Islet of Langerhans (tissue), 1 donor: ENCODE results near the gene N4BP2L2.

Source experiments
- FAIRE-seq: peaks from one replicate; lab custom pipeline; 2011; peaks lifted over from hg19 to GRCh38; lab: Jason Lieb, UNC

Gene N4BP2L2

DNA sequence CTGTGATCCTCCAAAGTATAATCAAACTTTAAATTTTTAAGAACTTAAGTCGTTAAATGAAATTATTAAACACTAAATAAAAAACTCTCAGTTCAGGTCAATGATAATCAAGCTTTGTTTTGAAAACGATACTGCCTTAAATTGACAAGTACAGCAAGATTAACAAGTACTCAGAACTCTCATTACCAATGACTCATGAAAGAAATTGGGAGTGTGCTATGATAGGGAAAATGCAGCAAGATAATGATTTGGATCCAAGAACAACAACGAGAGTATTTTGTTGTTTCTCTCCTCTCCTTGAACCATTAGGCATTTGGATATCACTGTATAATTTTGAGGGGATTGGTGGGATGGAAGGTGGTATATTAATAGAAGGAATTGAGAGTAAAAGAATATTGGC, 10.2 kb downstream of the N4BP2L2 start:
- FAIRE-seq, result peak; percentile 65

- FAIRE-seq, result no peak
Measured at GRCh38 chr13:32527151-32527550, 11.4 kb downstream of the N4BP2L2 start.

- no peak for FAIRE-seq
Measured at GRCh38 chr13:32525766-32526165, 12.8 kb downstream of the N4BP2L2 start.

DNA sequence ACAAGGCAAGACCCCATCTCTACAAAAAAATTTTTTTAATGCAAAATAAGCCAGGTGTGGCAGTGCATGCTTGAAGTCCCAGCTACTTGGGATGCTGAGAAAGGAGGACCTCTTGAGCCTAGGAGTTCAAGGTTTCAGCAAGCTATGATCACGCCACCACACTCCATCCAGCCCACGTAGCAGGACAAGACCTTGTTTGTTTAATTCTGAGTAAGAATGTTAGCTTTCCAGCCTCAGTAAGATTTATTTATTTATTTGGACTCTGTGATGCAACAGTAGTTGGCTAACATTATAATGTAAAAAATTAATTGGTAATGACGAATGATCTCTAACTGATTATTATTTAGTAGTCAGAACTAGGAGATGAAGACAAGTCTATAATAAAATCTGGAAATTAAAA, 23.3 kb downstream of the N4BP2L2 start:
- FAIRE-seq, result peak; percentile 81

- FAIRE-seq, result no peak
Measured at GRCh38 chr13:32511482-32511881, 27.1 kb downstream of the N4BP2L2 start.

DNA sequence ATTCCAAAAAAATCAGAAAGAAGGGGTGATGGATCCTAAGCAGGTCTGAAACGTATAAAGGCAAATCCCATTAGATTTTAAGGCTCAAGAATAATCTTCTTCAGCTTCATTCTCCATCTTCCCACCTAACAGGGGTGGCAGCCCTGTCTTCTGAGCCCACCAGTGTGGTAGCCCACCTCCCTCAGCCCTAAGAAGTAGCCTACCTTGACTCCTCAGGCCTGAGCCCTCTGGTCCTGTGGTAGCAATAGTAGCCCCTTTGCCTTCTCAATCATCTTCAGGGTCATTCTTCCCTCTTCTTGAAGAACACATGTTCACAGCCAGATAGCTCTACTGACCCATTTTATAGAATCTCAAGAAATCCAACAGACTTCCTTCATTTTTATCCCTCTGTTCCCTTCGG, 33.7 kb downstream of the N4BP2L2 start:
- FAIRE-seq, result no peak

DNA sequence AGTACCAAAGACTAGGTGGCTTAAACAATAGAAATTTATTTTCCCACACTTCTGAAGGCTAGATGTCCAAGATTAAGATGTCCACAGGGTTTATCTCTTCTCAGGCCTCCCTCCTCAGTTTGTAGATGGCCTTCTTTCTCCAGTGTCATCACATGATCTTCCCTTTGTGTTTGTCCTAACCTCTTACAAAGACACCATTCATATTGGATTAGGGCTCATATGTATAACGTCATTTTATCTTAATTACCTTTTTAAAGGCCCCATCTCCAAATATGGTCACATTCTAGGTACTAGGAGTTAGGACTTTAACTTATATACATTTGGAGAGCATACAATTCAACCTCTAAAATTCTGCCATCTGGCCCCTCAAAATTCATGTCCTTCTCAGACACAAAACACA, 34.3 kb downstream of the N4BP2L2 start:
- FAIRE-seq, result no peak

DNA sequence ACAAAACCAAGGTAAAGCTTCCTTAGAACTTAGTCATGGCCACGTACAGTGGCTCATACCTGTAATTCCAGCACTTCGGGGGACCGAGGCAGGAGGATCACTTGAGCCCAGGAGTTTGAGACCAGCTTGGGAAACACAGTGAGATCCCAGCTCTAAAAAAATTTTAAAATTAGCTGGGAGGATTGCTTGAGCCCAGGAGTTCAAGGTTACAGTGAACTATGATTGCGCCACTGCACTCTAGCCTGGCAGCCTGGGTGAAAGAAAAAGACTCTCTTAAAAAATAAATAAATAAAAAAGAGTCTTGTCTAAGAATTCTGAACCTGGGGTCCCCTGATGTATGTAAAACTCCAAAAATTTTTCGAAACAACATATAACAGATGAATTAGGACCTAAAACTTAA, 34.9 kb downstream of the N4BP2L2 start:
- no peak for FAIRE-seq

GRCh38 chr13:32501064-32501463, 37.5 kb downstream of the N4BP2L2 start:
- FAIRE-seq, result no peak

DNA sequence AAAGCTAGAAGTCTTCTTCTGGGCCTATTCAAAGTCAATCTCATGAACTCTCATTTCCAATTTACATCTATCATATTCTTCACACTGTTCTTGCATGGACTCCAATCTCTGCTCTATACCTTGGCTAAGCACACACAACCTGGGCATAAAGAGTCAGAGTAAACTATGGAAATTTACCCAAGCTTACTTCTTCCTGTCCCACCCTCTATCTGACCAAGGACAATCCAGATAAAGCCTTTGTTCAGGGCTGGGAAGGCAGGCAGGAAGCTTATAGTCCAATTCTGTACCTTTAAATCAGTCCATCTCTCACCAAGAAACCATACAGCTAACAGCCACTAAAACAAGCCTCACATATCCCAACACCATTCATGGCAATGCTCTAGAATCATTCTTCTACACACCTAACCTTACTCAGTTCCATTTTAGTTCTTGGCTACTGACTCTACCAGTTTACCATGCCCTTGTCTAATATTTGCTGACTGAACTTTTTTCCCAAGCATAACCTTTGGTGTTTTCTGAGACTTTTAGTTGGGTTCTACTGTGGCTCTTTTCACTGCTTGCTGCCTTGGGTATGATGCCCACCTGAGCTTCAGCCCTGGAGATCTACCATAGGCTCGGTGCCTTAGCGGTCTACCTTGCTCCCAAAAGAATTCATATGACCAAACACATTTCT, 38.9 kb downstream of the N4BP2L2 start:
- no peak for FAIRE-seq

GRCh38 chr13:32497589-32497988, 41.0 kb downstream of the N4BP2L2 start:
- FAIRE-seq, result no peak

DNA sequence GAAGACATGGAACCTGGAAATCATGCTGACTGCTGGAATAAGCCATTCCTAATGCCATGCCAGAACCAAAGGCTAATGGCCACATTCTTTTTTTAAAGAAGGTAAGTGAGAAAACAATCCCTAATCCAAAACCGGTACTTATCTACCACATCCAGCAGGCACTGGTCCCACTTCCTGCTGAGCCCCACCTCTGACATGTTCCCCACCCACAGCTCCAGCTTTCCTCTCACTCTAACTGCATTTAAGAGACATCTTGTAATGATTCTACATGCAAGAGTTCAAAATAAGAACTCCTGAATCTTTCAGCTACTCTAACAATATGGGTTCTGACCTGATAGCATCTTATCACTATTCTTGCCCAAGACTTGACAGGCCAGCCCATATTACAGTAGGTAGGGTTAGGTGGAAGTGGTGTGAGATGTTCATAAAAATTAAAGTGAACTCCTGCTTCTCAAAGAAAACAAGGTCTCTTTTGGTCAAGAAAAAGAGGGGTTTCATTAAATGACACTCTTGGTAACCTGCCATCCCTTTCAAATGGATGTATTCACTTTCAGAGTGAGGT, 41.9 kb downstream of the N4BP2L2 start:
- no peak for FAIRE-seq

DNA sequence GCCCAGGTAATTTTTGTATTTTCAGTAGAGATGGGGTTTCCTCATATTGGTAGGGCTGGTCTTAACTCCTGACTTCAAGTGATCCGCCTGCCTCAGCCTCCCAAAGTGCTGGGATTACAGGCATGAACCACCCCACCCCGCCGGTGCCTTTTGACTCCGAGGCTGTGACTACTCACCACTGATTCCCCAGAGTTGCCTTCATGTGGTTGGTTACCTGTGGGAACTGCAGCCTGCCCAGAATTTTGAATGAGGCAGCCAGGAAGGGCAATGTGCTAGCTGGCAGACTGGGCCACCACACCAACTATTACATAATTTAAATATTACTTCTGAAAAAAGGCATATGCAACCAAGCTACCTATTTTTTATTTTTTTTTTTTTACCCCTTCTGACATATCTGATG, 42.8 kb downstream of the N4BP2L2 start:
- no peak for FAIRE-seq

DNA sequence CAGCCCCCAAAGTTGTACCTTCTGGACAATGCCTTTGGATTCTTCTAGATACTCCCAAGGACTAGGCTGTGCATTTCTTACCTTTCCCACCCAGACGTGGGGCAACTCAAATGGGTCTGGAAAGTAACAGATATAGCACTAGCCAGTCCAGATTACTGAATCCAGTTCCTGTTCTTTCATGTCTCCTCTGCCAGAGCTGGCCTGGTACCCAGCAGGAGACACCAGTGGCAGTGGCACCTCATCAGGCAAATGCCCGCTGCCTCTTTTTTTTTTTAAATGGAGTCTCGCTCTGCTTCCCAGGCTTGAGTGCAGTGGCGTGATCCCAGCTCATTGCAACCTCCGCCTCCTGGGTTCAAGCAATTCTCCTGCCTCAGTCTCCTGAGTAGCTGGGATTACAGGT, 43.2 kb downstream of the N4BP2L2 start:
- no peak for FAIRE-seq

DNA sequence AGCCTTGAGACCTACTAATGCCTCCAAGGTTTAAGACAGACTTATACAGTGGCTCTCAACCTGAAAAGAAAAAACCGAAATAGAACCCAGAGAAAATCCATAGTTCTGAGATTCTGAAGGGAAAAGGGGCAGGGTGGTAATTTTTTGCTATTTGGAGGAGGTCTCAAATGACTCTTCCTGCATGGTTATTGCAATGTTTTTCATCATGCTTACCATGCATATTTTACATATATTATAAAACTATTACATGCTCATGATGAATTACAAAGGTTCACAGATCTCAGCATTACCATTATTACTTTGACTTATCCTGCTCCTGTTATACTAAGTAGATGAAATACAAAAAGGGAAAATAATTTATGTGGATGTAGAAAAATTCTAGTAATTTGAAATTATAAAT, 47.6 kb downstream of the N4BP2L2 start:
- FAIRE-seq, result no peak

- FAIRE-seq, result no peak
Measured at GRCh38 chr13:32476892-32477291, 61.7 kb downstream of the N4BP2L2 start.

DNA sequence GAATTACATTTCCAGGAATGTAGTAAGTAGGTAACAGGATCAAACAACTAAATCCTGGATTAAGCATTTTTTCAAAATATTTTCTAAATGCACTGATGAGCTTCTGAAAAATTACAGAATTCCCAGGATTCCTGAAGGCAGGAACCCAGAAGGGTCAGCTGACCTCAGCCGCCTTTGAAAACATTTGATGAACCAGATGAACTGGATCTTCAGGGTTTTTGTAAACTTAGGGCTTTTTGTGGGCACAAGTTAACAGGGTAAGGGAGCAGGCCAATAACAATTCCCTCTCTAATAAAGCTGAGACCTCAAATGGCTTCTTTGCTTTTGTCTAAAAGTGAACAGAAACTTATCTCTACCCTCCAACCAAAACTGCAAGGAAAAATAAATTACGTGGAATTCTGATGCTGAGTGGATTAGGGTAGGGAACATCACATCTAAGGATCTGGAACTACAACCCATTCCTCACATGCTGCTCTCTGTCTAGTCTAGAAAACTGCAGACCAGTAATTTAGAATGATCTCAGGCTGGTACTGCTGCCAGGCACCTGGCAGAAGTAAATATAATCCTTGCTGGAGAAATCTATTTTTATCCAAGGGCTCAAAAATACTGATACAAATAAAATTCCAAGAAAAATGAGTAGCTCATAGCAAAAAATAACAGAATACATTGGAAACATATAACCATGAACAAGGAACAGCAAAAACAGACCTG, 62.4 kb downstream of the N4BP2L2 start:
- FAIRE-seq, result no peak

GRCh38 chr13:32474999-32475792, 63.4 kb downstream of the N4BP2L2 start:
- FAIRE-seq, result no peak

- FAIRE-seq, result no peak
Measured at GRCh38 chr13:32473650-32474049, 64.9 kb downstream of the N4BP2L2 start.

DNA sequence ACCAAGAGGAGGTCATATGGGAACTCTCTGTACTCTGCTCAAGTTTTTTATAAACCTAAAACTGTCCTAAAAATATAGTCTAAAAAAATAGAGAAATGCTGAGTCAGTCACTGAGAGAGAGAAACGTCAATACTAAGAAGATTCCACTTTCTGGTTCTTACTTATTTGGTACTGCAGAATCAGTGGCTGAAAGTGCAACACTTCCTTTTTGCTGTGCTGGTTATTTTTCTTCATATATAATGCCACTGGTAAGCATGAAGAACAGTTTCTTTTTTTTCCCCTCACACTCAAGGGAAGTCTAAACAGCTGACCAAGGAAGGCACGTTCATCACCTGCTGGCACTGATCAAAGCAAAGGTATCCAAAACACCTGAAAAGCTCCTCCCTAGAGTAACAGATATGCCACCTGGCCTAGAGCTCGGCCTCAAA, 66.4 kb downstream of the N4BP2L2 start:
- no peak for FAIRE-seq

DNA sequence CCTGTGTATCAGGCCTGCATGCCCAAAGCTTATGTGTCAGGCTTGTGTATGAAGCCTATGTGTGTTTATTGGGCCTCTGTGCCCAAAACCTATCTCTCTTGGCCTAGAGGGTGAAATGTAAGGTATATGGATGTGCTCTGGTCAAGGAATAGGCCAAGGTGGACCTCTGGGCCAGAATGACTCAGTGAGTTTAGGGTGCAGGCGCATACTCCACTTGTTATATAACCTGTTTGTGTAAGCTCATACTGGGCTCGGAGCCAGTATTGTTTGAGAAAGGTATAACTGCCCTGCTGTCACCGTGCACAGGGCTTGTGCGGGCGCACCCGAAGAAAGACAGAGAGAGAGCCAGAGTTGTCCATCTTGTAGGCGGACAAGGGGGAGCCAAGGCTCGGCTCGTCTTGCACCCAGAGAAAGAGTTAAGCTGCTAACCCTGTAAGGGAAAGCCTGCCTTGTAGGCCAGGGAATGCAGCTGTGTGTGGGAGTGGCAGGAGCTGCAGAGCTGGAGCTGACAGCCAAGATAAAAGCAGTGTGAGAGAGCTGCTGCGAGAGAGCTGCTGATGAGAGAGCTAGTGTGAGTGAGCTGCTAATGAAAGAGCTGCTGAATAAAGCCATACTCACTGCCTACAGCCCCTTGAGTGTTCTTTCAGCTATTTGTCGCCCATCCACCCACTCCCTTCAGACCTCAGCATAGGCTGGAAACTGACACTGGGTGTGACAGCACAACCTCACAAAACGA, 67.2 kb downstream of the N4BP2L2 start:
- no peak for FAIRE-seq

- FAIRE-seq, result no peak
Measured at GRCh38 chr13:32468502-32469142, 70.0 kb downstream of the N4BP2L2 start.
